Subcutaneous abdominal adipose tissue (tissue), 5 donors: ENCODE results near the gene IKZF5.

Experiments
- H3K27ac ChIP-seq: one replicate; pipeline ENCODE4 v1.7.0; 2013; ENCODE audit warnings: low read depth, mild to moderate bottlenecking, inconsistent platforms, low read length, moderate library complexity
- H3K27me3 ChIP-seq, 5 donors: one replicate each; pipeline ENCODE4 v1.7.0; 2013; ENCODE audit warnings: low read length in 5 of 5, inconsistent platforms in 1 of 5; ENCODE audit not compliant: control insufficient read depth in 5 of 5, insufficient read depth in 4 of 5
- H3K36me3 ChIP-seq, 5 donors: one replicate each; pipeline ENCODE4 v1.7.0; 2013; ENCODE audit warnings: low read length in 5 of 5; ENCODE audit not compliant: control insufficient read depth in 5 of 5, insufficient read depth in 5 of 5
- H3K4me1 ChIP-seq, 5 donors: one replicate each; pipeline ENCODE4 v1.7.0; 2013; ENCODE audit warnings: low read length in 5 of 5, mild to moderate bottlenecking in 3 of 5, moderate library complexity in 1 of 5; ENCODE audit not compliant: control insufficient read depth in 5 of 5, insufficient read depth in 5 of 5
- H3K4me3 ChIP-seq, 5 donors: one replicate each; pipeline ENCODE4 v1.7.0; 2013; ENCODE audit warnings: low read length in 5 of 5, low read depth in 1 of 5
- H3K9ac ChIP-seq, 5 donors: one replicate each; pipeline ENCODE4 v1.7.0; 2013; ENCODE audit warnings: low read length in 5 of 5, mild to moderate bottlenecking in 4 of 5, moderate library complexity in 3 of 5
- H3K9me3 ChIP-seq, 5 donors: one replicate each; pipeline ENCODE4 v1.7.0; 2013; ENCODE audit warnings: low read length in 5 of 5; ENCODE audit not compliant: control insufficient read depth in 5 of 5
- donor health status: healthy.
- donor health status: healthy.
- donor health status: healthy.
- donor health status: healthy.
- donor health status: healthy.

IKZF5 gene

DNA sequence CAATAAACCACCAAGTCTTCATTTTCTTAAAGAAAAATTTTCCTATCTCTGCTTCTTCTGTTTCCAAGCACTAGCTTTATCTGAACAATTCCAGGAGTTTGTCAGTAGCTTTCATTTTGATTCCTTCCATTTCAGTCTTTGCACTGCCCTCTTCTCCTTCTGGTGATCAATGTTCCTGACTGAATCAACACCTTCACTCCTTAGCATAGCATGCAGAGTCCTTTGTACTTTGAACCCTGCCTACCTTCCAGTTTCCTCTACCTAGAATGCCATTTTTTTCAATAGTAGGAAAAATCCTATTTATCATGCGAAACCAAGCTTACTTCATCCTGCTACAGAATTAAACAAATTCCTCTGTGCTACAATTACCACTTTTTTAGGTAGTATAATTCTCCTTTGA, 52.7 kb downstream of the IKZF5 start:
- Histone ChIP-seq H3K9me3 (peaks cover 0 to 4% (median 0%) of the 10 kb centered on the region in 5 donors), H3K4me1 (peaks cover 4 to 19% (median 13%) of the 10 kb centered on the region in 5 donors), H3K4me3 (no peak overlapping the region), H3K27ac (no peak overlapping the region), H3K9ac (no peak overlapping the region), H3K36me3 (no peaks in the 10 kb centered on the region), H3K27me3 (no peaks in the 10 kb centered on the region)

DNA sequence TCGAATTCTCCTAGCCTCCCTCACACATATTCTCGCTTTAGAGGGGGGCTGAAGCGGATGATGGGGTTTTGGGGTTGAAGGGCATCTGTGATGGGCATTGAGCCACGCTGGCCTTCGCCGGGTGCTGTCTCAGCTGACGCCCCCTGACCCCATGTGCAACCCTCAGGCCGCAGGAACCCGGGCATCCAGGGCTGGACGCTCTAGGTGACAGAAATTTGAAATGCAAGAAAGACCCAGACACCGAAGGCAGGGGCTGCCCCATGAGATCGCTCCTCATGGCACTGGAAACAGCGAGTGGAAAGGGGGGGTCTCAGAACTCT, 53.9 kb downstream of the IKZF5 start:
- H3K27me3 ChIP-seq = no peaks in the 10 kb centered on the region
- no peak overlapping the region for H3K27ac ChIP-seq
- H3K4me3 ChIP-seq = peak overlapping the region; percentile 63 to 86 (median 81)

DNA sequence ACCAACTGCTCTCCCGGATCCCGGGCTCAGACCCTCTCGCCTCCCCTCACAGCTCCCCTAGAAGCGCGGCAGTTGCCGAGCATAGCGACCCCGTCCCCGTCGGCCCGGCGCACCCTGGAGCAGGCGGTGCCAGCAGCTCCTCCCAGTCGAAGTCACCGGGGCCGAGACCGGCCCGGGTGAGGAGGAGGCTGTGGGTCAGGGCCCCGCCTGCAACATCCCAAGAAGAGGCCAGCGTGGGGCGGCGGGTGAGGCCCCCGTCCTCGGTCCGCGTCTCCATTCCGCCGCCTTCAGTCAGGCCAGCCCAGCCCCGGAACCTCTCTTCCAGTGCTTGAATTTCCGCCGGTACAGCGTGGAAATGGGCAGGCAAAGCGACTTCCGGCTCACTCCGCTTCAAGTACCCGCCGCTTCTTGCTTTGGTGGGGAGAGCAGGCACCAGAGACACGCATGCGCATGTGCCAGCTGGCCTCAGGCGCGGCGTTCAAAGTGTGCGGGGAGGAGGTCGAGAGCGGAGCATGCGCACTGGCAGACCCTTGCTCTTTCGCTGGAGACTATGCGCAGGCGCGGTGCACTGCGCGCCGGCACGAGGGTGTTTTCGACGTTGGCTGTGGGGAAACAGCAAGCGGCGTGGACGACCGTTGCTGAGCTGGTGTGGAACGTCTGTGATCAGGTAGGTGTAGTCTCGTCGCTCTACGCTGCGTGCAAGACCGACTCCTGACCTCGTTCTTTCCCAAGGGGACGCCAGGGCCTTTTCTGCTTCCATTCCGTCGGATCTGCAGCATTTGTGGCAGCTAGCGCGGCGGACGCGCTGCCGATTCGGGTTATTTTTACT, 54.5 kb downstream of the IKZF5 start, which contains the start of gene C10orf88:
C10orf88 (minus strand) TSS at position 326 of the 829 bp plus-strand sequence; CDS start at position 277, 49 bp downstream.
- H3K9ac ChIP-seq = peak within 1 kb of the TSS in 4 of 5 donors; percentile 75 to 89 (median 84)

More for the DNA sequence above, 53.9 kb downstream of the IKZF5 start:
- H3K9ac ChIP-seq = no peak overlapping the region
- peaks cover 0 to 4% (median 0%) of the 10 kb centered on the region in 5 donors for H3K9me3 ChIP-seq
- H3K4me1 ChIP-seq = peaks cover 4 to 19% (median 13%) of the 10 kb centered on the region in 5 donors
- H3K36me3 ChIP-seq = peaks cover 0 to 3% (median 0%) of the 10 kb centered on the region in 5 donors

DNA sequence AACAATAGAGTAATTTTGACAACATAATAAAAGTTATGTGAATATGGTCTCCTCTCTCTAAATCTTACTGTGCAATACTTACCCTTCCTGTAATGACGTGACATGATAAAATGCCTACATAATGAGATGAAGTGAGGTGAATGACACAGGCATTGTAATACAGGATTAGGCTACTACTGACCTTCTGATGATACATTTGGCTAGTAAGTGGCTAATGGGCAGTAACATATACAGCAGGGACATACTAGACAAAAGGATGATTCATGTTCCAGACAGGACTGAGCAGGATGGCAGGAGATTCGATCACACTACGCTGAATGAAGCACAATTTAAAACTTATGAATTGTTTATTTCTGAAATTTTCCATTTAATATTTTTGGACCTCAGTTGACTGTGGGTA, 59.3 kb downstream of the IKZF5 start:
- no peak overlapping the region for H3K9ac ChIP-seq
- H3K36me3 ChIP-seq = peaks cover 22 to 37% (median 30%) of the 10 kb centered on the region in 5 donors
- no peak overlapping the region for H3K27ac ChIP-seq
- H3K27me3 ChIP-seq = no peaks in the 10 kb centered on the region
- H3K9me3 ChIP-seq = peaks cover 0 to under 1% (median 0%) of the 10 kb centered on the region in 5 donors
- no peak overlapping the region for H3K4me3 ChIP-seq
- peaks cover under 1 to 16% (median 9%) of the 10 kb centered on the region in 5 donors for H3K4me1 ChIP-seq

More for the DNA sequence above, 54.5 kb downstream of the IKZF5 start, which contains the start of gene C10orf88:
- Histone ChIP-seq H3K27ac (no peak within 1 kb of the TSS), H3K27me3 (no peaks in the 10 kb centered on the region), H3K9me3 (peaks cover 0 to 4% (median 0%) of the 10 kb centered on the region in 5 donors), H3K36me3 (peaks cover 3 to 6% (median 3%) of the 10 kb centered on the region in 5 donors), H3K4me1 (peaks cover 4 to 19% (median 13%) of the 10 kb centered on the region in 5 donors), H3K4me3 (peak within 1 kb of the TSS; percentile 77 to 86 (median 82))
